Measurements from ENCODE around the gene NPHP4.

Gene NPHP4

GRCh38 chr1:5990913-5991312 is 1.3 kb downstream of the NPHP4 start:
- DNase-seq (ENCODE audit: low read depth in 2 of 2) = no peak

GRCh38 chr1:5989731-5990271 is 2.4 kb downstream of the NPHP4 start:
- DNase-seq (ENCODE audit: low read depth in 2 of 2) = no peak

- DNase-seq (ENCODE audit: low read depth in 2 of 2) = no peak
These were observed 3.0 kb downstream of the NPHP4 start for GRCh38 chr1:5989286-5989605.

GRCh38 chr1:5988596-5989285 is 3.5 kb downstream of the NPHP4 start:
- no peak for DNase-seq (ENCODE audit: low read depth in 2 of 2)

GRCh38 chr1:5986018-5986417 is 6.2 kb downstream of the NPHP4 start:
- no peak for DNase-seq (ENCODE audit: low read depth in 2 of 2)

- DNase-seq (ENCODE audit: low read depth in 2 of 2) = no peak
These were observed 7.0 kb downstream of the NPHP4 start for GRCh38 chr1:5985250-5985649.

GRCh38 chr1:5983361-5984103 is 8.7 kb downstream of the NPHP4 start:
- DNase-seq (ENCODE audit: low read depth in 2 of 2) = no peak

GRCh38 chr1:5982868-5983267 is 9.4 kb downstream of the NPHP4 start:
- DNase-seq (ENCODE audit: low read depth in 2 of 2) = no peak

- DNase-seq (ENCODE audit: low read depth in 2 of 2) = no peak
These were observed 9.9 kb downstream of the NPHP4 start for GRCh38 chr1:5982276-5982675.

GRCh38 chr1:5981009-5981380 is 11.2 kb downstream of the NPHP4 start:
- no peak for DNase-seq (ENCODE audit: low read depth in 2 of 2)

GRCh38 chr1:5980314-5981008 is 11.8 kb downstream of the NPHP4 start:
- DNase-seq (ENCODE audit: low read depth in 2 of 2) = no peak

- no peak for DNase-seq (ENCODE audit: low read depth in 2 of 2)
These were observed 12.5 kb downstream of the NPHP4 start for GRCh38 chr1:5979536-5980313.

GRCh38 chr1:5978452-5978851 is 13.8 kb downstream of the NPHP4 start:
- no peak for DNase-seq (ENCODE audit: low read depth in 2 of 2)

- no peak for DNase-seq (ENCODE audit: low read depth in 2 of 2)
These were observed 14.5 kb downstream of the NPHP4 start for GRCh38 chr1:5977494-5978444.

- no peak for DNase-seq (ENCODE audit: low read depth in 2 of 2)
These were observed 15.3 kb downstream of the NPHP4 start for GRCh38 chr1:5976726-5977493.

GRCh38 chr1:5976231-5976630 is 16.0 kb downstream of the NPHP4 start:
- DNase-seq (ENCODE audit: low read depth in 2 of 2) = no peak

- DNase-seq (ENCODE audit: low read depth in 2 of 2) = peak in 1 of 2 donors; percentile 31
These were observed 16.9 kb downstream of the NPHP4 start for GRCh38 chr1:5975133-5975880.

GRCh38 chr1:5974631-5975030 is 17.6 kb downstream of the NPHP4 start:
- DNase-seq (ENCODE audit: low read depth in 2 of 2) = no peak

- DNase-seq (ENCODE audit: low read depth in 2 of 2) = no peak
These were observed 18.5 kb downstream of the NPHP4 start for GRCh38 chr1:5973771-5974170.

GRCh38 chr1:5972198-5972520 is 20.1 kb downstream of the NPHP4 start:
- DNase-seq (ENCODE audit: low read depth in 2 of 2) = no peak

Measured in stimulated activated CD4-positive, alpha-beta T cell treated with anti-CD3 and anti-CD28 coated beads, Interleukin-1b, Interleukin-23, amount 100 ng/mL, for 4 hours (primary cell).